Upper lobe of right lung (tissue), 1 donor: ENCODE measurements around the gene PTPN7. TPM values are rescaled to one million over a fixed set of nuclear protein-coding genes. Genes with fewer than 3 reads are reported as not detected.

Source experiments
- ATAC-seq: fragments of 200-7000 bp; cut with Tn5 transposase; one replicate; pipeline ENCODE4 v1.9.1; 2020; ENCODE audit warnings: mild to moderate bottlenecking, moderate library complexity
- DNase-seq: peaks from one replicate; pipeline ENCODE4 v3.0.0-alpha.2; 2020
- H3K27ac ChIP-seq: fragments of 200-600 bp; one replicate; pipeline ENCODE4 v1.8.0; 2022
- H3K27me3 ChIP-seq: fragments of 200-600 bp; one replicate; pipeline ENCODE4 v1.8.0; 2022; ENCODE audit warnings: mild to moderate bottlenecking
- H3K36me3 ChIP-seq: fragments of 200-600 bp; one replicate; pipeline ENCODE4 v1.8.0; 2022
- H3K4me1 ChIP-seq: fragments of 200-600 bp; one replicate; pipeline ENCODE4 v1.8.0; 2022
- H3K4me3 ChIP-seq: fragments of 200-600 bp; one replicate; pipeline ENCODE4 v1.8.0; 2022; ENCODE audit warnings: mild to moderate bottlenecking
- H3K9me3 ChIP-seq: fragments of 200-600 bp; one replicate; pipeline ENCODE4 v1.8.0; 2022
- CTCF ChIP-seq: fragments of 200-600 bp; IDR thresholded peaks from one replicate; pipeline ENCODE4 v1.8.0; 2022; ENCODE audit warnings: antibody characterized with exemption
- intact Hi-C: fragments of 100-400 bp; cut with DNase I; formaldehyde crosslinking; loops from one replicate; pipeline ENCODE4 v1.11.0; 2022
- total RNA-seq: library from RNA; stranded (reverse); fragmentation: NEBNext Ultra II Directional; extraction: Animal tissue kit (Norgen Biotek cat#: 25700); gene quantifications from one replicate; pipeline ENCODE4 v1.2.1, GENCODE V29; 2021
- donor health status: DM: no; HTN: yes; CAD: no; lungs with severe emphysema.

PTPN7 gene
- total RNA-seq, 1 donor from 2014 or later: 7.3 TPM

- Histone ChIP-seq H3K9me3 (no peaks in the 10 kb centered on the region), H3K36me3 (no peaks in the 10 kb centered on the region), H3K4me1 (no peaks in the 10 kb centered on the region), H3K27ac (no peak overlapping the region), H3K27me3 (peaks cover under 1% of the 10 kb centered on the region), H3K4me3 (no peak overlapping the region)
- no peak for ATAC-seq
- TF ChIP-seq CTCF: no peak
- intact Hi-C loops: loop anchor here (5.0 kb wide), 1 partner anchor 129 kb away; no protein-coding TSS in a partner anchor
- DNase-seq: no peak
These were observed 27.4 kb upstream of the PTPN7 start for GRCh38 chr1:202187697-202188407.

- peak; percentile 88 for DNase-seq
These were observed 26.8 kb upstream of the PTPN7 start for GRCh38 chr1:202187041-202187671.

GRCh38 chr1:202186327-202186726 lies 25.9 kb upstream of the PTPN7 start:
- ATAC-seq (no peak), DNase-seq (no peak)
- Histone ChIP-seq H3K9me3 (no peaks in the 10 kb centered on the region), H3K4me3 (no peak overlapping the region), H3K36me3 (no peaks in the 10 kb centered on the region), H3K27me3 (no peaks in the 10 kb centered on the region), H3K4me1 (no peaks in the 10 kb centered on the region), H3K27ac (no peak overlapping the region)
- no peak for TF ChIP-seq CTCF
- intact Hi-C loops: loop anchor here (5.0 kb wide), 1 partner anchor 131 kb away; no protein-coding TSS in a partner anchor

More at GRCh38 chr1:202187041-202187671, 26.8 kb upstream of the PTPN7 start:
- no peak for TF ChIP-seq CTCF
- no peaks in the 10 kb centered on the region for H3K9me3 ChIP-seq
- no peaks in the 10 kb centered on the region for H3K4me1 ChIP-seq
- H3K27ac ChIP-seq: no peak overlapping the region
- no peaks in the 10 kb centered on the region for H3K36me3 ChIP-seq
- intact Hi-C loops: loop anchor here (5.0 kb wide), 1 partner anchor 130 kb away; no protein-coding TSS in a partner anchor
- no peaks in the 10 kb centered on the region for H3K27me3 ChIP-seq
- H3K4me3 ChIP-seq: no peak overlapping the region
- ATAC-seq: peak; percentile 73

GRCh38 chr1:202184750-202185460 lies 24.5 kb upstream of the PTPN7 start:
- H3K4me3 ChIP-seq: no peak overlapping the region
- H3K9me3 ChIP-seq: no peaks in the 10 kb centered on the region
- ATAC-seq (peak; percentile 76), DNase-seq (peak; percentile 92)
- no peaks in the 10 kb centered on the region for H3K36me3 ChIP-seq
- no peaks in the 10 kb centered on the region for H3K4me1 ChIP-seq
- no peak overlapping the region for H3K27ac ChIP-seq
- H3K27me3 ChIP-seq: no peaks in the 10 kb centered on the region
- intact Hi-C loops: loop anchor here (5.0 kb wide), 1 partner anchor 132 kb away; no protein-coding TSS in a partner anchor
- TF ChIP-seq CTCF: peak; percentile 85

GRCh38 chr1:202182040-202182877 lies 21.9 kb upstream of the PTPN7 start:
- no peak for ATAC-seq
- Histone ChIP-seq H3K27ac (no peak overlapping the region), H3K36me3 (no peaks in the 10 kb centered on the region), H3K27me3 (no peaks in the 10 kb centered on the region), H3K4me3 (no peak overlapping the region), H3K4me1 (no peaks in the 10 kb centered on the region), H3K9me3 (no peaks in the 10 kb centered on the region)
- intact Hi-C loops: no loop called here
- DNase-seq: no peak
- TF ChIP-seq CTCF: no peak
